GM23248 (cell line): ENCODE results near the gene NAA10. TPM values are rescaled to one million over a fixed set of nuclear protein-coding genes. Genes with fewer than 3 reads are reported as not detected.

Experiments
- DNase-seq: peaks from one replicate; pipeline ENCODE4 v3.0.0-alpha.2; 2015
- H2AFZ ChIP-seq: fragments of 200-600 bp; sonication (generic); 2 replicates; pipeline ENCODE4 v1.6.1; 2016; ENCODE audit warnings: antibody characterized with exemption
- H3F3A ChIP-seq: fragments of 200-600 bp; sonication (generic); 2 replicates; pipeline ENCODE4 v1.6.1; 2016; ENCODE audit warnings: mild to moderate bottlenecking, antibody characterized with exemption, mixed run types; ENCODE audit not compliant: insufficient read depth
- H3K27ac ChIP-seq: fragments of 200-600 bp; sonication (generic); 2 replicates; pipeline ENCODE4 v1.5.1; 2016; ENCODE audit warnings: mild to moderate bottlenecking
- H3K27me3 ChIP-seq: fragments of 200-600 bp; sonication (generic); replicated peaks from 2 replicates; pipeline ENCODE4 v1.6.1; 2016; ENCODE audit warnings: mild to moderate bottlenecking; ENCODE audit not compliant: insufficient read depth
- H3K36me3 ChIP-seq: fragments of 200-600 bp; sonication (generic); 2 replicates; pipeline ENCODE4 v1.6.1; 2016; ENCODE audit warnings: low read depth, mild to moderate bottlenecking
- H3K4me1 ChIP-seq: fragments of 200-600 bp; sonication (generic); 2 replicates; pipeline ENCODE4 v1.6.1; 2016; ENCODE audit warnings: mild to moderate bottlenecking; ENCODE audit not compliant: insufficient read depth
- H3K4me2 ChIP-seq: fragments of 200-600 bp; sonication (generic); one replicate; pipeline ENCODE4 v1.6.1; 2016; ENCODE audit warnings: mild to moderate bottlenecking; ENCODE audit not compliant: unreplicated experiment
- H3K4me3 ChIP-seq: fragments of 200-600 bp; sonication (generic); 2 replicates; pipeline ENCODE4 v1.5.1; 2016; ENCODE audit warnings: mild to moderate bottlenecking
- H3K79me2 ChIP-seq: fragments of 200-600 bp; sonication (generic); 2 replicates; pipeline ENCODE4 v1.6.1; 2016; ENCODE audit warnings: mild to moderate bottlenecking; ENCODE audit not compliant: insufficient read depth
- H3K9ac ChIP-seq: fragments of 200-600 bp; sonication (generic); 2 replicates; pipeline ENCODE4 v1.6.1; 2016; ENCODE audit warnings: mild to moderate bottlenecking
- H3K9me2 ChIP-seq: fragments of 200-600 bp; sonication (generic); 2 replicates; pipeline ENCODE4 v1.6.1; 2016; ENCODE audit warnings: mixed run types, mild to moderate bottlenecking, moderate library complexity; ENCODE audit not compliant: insufficient read depth
- H3K9me3 ChIP-seq: fragments of 200-600 bp; sonication (generic); one replicate; pipeline ENCODE4 v1.6.1; 2017; ENCODE audit warnings: low read depth
- H4K20me1 ChIP-seq: fragments of 200-600 bp; sonication (generic); 2 replicates; pipeline ENCODE4 v1.6.0; 2016; ENCODE audit not compliant: insufficient read depth
- EZH2 ChIP-seq: fragments of 200-600 bp; sonication (generic); IDR thresholded peaks from 2 replicates; pipeline ENCODE4 v1.6.1; 2018; ENCODE audit warnings: antibody characterized with exemption, mild to moderate bottlenecking; ENCODE audit not compliant: insufficient read depth, poor library complexity, severe bottlenecking
- EZH2phosphoT487 ChIP-seq: fragments of 200-600 bp; sonication (generic); IDR thresholded peaks from 2 replicates; pipeline ENCODE4 v1.6.1; 2018; ENCODE audit warnings: antibody characterized with exemption, moderate library complexity, mild to moderate bottlenecking, low read depth; ENCODE audit not compliant: insufficient read depth
- WGBS, 2 experiments: methylation state at CpG; one replicate each; pipeline ENCODE4 v1.1.6; 2015 to 2017; ENCODE audit warnings: low lambda C conversion rate in 2 of 2, low coverage in 1 of 2; ENCODE audit errors: missing lambda C conversion rate in 2 of 2; 5-methylcytosine and 5-hydroxymethylcytosine counted together
- in situ Hi-C: fragments of 300-500 bp; cut with MboI; formaldehyde crosslinking; loops from 2 replicates; pipeline ENCODE4 v1.15.0; 2020
- polyA plus RNA-seq: library from polyadenylated mRNA; unstranded; fragments of >200 nt; fragmentation: Nextera tagmentation; extraction: Ambion mirVana; gene quantifications from 2 replicates; pipeline ENCODE4 v1.2.1, GENCODE V29; 2016
- total RNA-seq: library from RNA; depleted of rRNA; stranded (reverse); fragments of >200 nt; shearing (Covaris generic); gene quantifications from 2 replicates; pipeline ENCODE4 v1.2.3, GENCODE V29; 2014

Gene NAA10
- total and polyA plus RNA-seq, 2 experiments from 2014 or later, result 154 to 166 TPM

GRCh38 chrX:153925739-153926551, 8.9 kb downstream of the NAA10 start, which contains the start of gene ARHGAP4:
Gene ARHGAP4 (minus strand): TSS chrX:153926264. CDS start chrX:153926202, 62 bp downstream.
- H3K9ac ChIP-seq, result peak within 1 kb of the TSS; percentile 98
- H3K27me3 ChIP-seq, result no peaks in the 10 kb centered on the region
- WGBS, 2 experiments, result 29 to 70% methylated on average over 6 to 30 of the region's 59 CpGs
- H3K9me2 ChIP-seq, result no peaks in the 10 kb centered on the region
- no peak within 1 kb of the TSS for H3K27ac ChIP-seq
- no peaks in the 10 kb centered on the region for H4K20me1 ChIP-seq
- H3K79me2 ChIP-seq, result 0 out of 2 replicates have a peak, but pooled peaks cover 3% of the 10 kb centered on the region
- 0 out of 2 replicates have a peak, but pooled peaks cover 6% of the 10 kb centered on the region for H3F3A ChIP-seq
- no peaks in the 10 kb centered on the region for H3K36me3 ChIP-seq
- no peak for DNase-seq
- H3K9me3 ChIP-seq, result no peaks in the 10 kb centered on the region
- in situ Hi-C loops, result no loop called here
- no peaks in the 10 kb centered on the region for H3K4me1 ChIP-seq
- no peak for TF ChIP-seq EZH2phosphoT487
- H3K4me2 ChIP-seq, result peak within 1 kb of the TSS; percentile 91
- peak within 1 kb of the TSS; percentile 76 for H3K4me3 ChIP-seq
- no peak within 1 kb of the TSS for H2AFZ ChIP-seq

- TF ChIP-seq EZH2phosphoT487 (no peak), EZH2 (no peak)
- no peak for DNase-seq
- Histone ChIP-seq H3K36me3 (no peaks in the 10 kb centered on the region), H3F3A (0 out of 2 replicates have a peak, but pooled peaks cover 6% of the 10 kb centered on the region), H3K4me1 (no peaks in the 10 kb centered on the region), H3K9me3 (no peaks in the 10 kb centered on the region), H3K4me2 (no peak overlapping the region), H3K27me3 (no peaks in the 10 kb centered on the region), H3K4me3 (no peak overlapping the region), H3K9me2 (no peaks in the 10 kb centered on the region), H3K27ac (no peak overlapping the region), H2AFZ (no peak overlapping the region), H3K9ac (no peak overlapping the region), H4K20me1 (no peaks in the 10 kb centered on the region), H3K79me2 (no peaks in the 10 kb centered on the region)
- 90 to 92% methylated on average over 2 to 4 of the region's 4 CpGs for WGBS, 2 experiments
- in situ Hi-C loops, result no loop called here
Measured at GRCh38 chrX:153925387-153925738, 9.5 kb downstream of the NAA10 start.

GRCh38 chrX:153924149-153924861, 10.5 kb downstream of the NAA10 start:
- TF ChIP-seq EZH2phosphoT487 (no peak), EZH2 (no peak)
- Histone ChIP-seq H3K4me1 (no peaks in the 10 kb centered on the region), H3F3A (0 out of 2 replicates have a peak, but pooled peaks cover 4% of the 10 kb centered on the region), H4K20me1 (no peaks in the 10 kb centered on the region), H3K27ac (no peak overlapping the region), H2AFZ (no peak overlapping the region), H3K79me2 (no peaks in the 10 kb centered on the region), H3K4me3 (no peak overlapping the region), H3K9me3 (no peaks in the 10 kb centered on the region), H3K9ac (no peak overlapping the region), H3K27me3 (no peaks in the 10 kb centered on the region), H3K9me2 (no peaks in the 10 kb centered on the region), H3K36me3 (no peaks in the 10 kb centered on the region), H3K4me2 (no peak overlapping the region)
- in situ Hi-C loops, result no loop called here
- WGBS, 2 experiments, result 17 to 21% methylated on average over 9 to 14 of the region's 14 CpGs
- DNase-seq, result peak; percentile 60

- H3K79me2 ChIP-seq, result no peaks in the 10 kb centered on the region
- no peaks in the 10 kb centered on the region for H3K27me3 ChIP-seq
- H3K4me3 ChIP-seq, result no peak overlapping the region
- TF ChIP-seq EZH2phosphoT487, result no peak
- TF ChIP-seq EZH2, result no peak
- no peaks in the 10 kb centered on the region for H3K36me3 ChIP-seq
- no peaks in the 10 kb centered on the region for H3K4me1 ChIP-seq
- H3K27ac ChIP-seq, result no peak overlapping the region
- in situ Hi-C loops, result no loop called here
- peak; percentile 56 for DNase-seq
- H3F3A ChIP-seq, result no peaks in the 10 kb centered on the region
- no peaks in the 10 kb centered on the region for H3K9me3 ChIP-seq
- no peak overlapping the region for H3K4me2 ChIP-seq
- no peaks in the 10 kb centered on the region for H3K9me2 ChIP-seq
- whole genome bisulfite sequencing, 2 experiments, result 73 to 76% methylated on average over 18 to 20 of the region's 25 CpGs
- H4K20me1 ChIP-seq, result no peaks in the 10 kb centered on the region
- H3K9ac ChIP-seq, result no peak overlapping the region
- H2AFZ ChIP-seq, result no peak overlapping the region
Measured at GRCh38 chrX:153922932-153923857, 11.6 kb downstream of the NAA10 start.
